GM23338 (cell line): Measurements from ENCODE around the gene OR2AT4. TPM values are rescaled to one million over a fixed set of nuclear protein-coding genes. Genes with fewer than 3 reads are reported as not detected.

Experiments
- ATAC-seq: fragments of 200-7000 bp; cut with Tn5 transposase; 3 replicates; pipeline ENCODE4 v1.9.1; 2020
- DNase-seq: peaks from one replicate; pipeline ENCODE4 v3.0.0-alpha.2; 2015; ENCODE audit warnings: low spot score
- H2AFZ ChIP-seq: fragments of 200-600 bp; sonication (generic); 2 replicates; pipeline ENCODE4 v1.8.0; 2016; ENCODE audit warnings: antibody characterized with exemption, mild to moderate bottlenecking, moderate library complexity
- H3F3A ChIP-seq: fragments of 200-600 bp; sonication (generic); replicated peaks from 2 replicates; pipeline ENCODE4 v1.8.0; 2017; ENCODE audit warnings: antibody characterized with exemption, mixed run types, low read depth
- H3K27ac ChIP-seq: fragments of 200-600 bp; sonication (generic); 2 replicates; pipeline ENCODE4 v1.6.1; 2016; ENCODE audit warnings: low read depth
- H3K27me3 ChIP-seq: fragments of 200-600 bp; sonication (generic); 2 replicates; pipeline ENCODE4 v1.8.0; 2016; ENCODE audit warnings: mild to moderate bottlenecking, mixed run types, moderate library complexity; ENCODE audit not compliant: insufficient read depth
- H3K36me3 ChIP-seq: fragments of 200-600 bp; sonication (generic); 2 replicates; pipeline ENCODE4 v1.8.0; 2016; ENCODE audit warnings: mild to moderate bottlenecking; ENCODE audit not compliant: insufficient read depth
- H3K4me1 ChIP-seq: fragments of 200-600 bp; sonication (generic); 2 replicates; pipeline ENCODE4 v1.8.0; 2016; ENCODE audit warnings: mild to moderate bottlenecking, moderate library complexity; ENCODE audit not compliant: insufficient read depth
- H3K4me2 ChIP-seq: fragments of 200-600 bp; sonication (generic); 2 replicates; pipeline ENCODE4 v1.7.1; 2017; ENCODE audit warnings: mixed run types
- H3K4me3 ChIP-seq: fragments of 200-600 bp; sonication (generic); 2 replicates; pipeline ENCODE4 v1.6.1; 2016; ENCODE audit warnings: mixed run types
- H3K79me2 ChIP-seq: fragments of 200-600 bp; sonication (generic); replicated peaks from 2 replicates; pipeline ENCODE4 v1.8.0; 2017; ENCODE audit warnings: mild to moderate bottlenecking; ENCODE audit not compliant: insufficient read depth
- H3K9me2 ChIP-seq: fragments of 200-600 bp; sonication (generic); 2 replicates; pipeline ENCODE4 v1.8.0; 2017; ENCODE audit not compliant: insufficient read depth
- H4K20me1 ChIP-seq: fragments of 200-600 bp; sonication (generic); replicated peaks from 2 replicates; pipeline ENCODE4 v1.8.0; 2017; ENCODE audit warnings: mild to moderate bottlenecking; ENCODE audit not compliant: insufficient read depth
- H3K27ac Mint-ChIP-seq: 2 replicates; pipeline ENCODE4 v1.8.0; 2020; ENCODE audit warnings: inconsistent platforms, mild to moderate bottlenecking, moderate library complexity, mixed read lengths
- H3K27me3 Mint-ChIP-seq: 3 replicates; pipeline ENCODE4 v1.8.0; 2022; ENCODE audit warnings: low read depth, mild to moderate bottlenecking, moderate library complexity, mixed read lengths, inconsistent platforms; ENCODE audit not compliant: insufficient read depth, poor library complexity
- H3K36me3 Mint-ChIP-seq: 3 replicates; pipeline ENCODE4 v1.8.0; 2021; ENCODE audit warnings: low read depth, mild to moderate bottlenecking, inconsistent platforms, moderate library complexity, mixed read lengths
- H3K4me1 Mint-ChIP-seq: 3 replicates; pipeline ENCODE4 v1.8.0; 2020; ENCODE audit warnings: mild to moderate bottlenecking, inconsistent platforms, mixed read lengths
- H3K4me3 Mint-ChIP-seq: 3 replicates; pipeline ENCODE4 v1.8.0; 2021; ENCODE audit warnings: moderate library complexity, mild to moderate bottlenecking, inconsistent platforms, mixed read lengths
- H3K9me3 Mint-ChIP-seq: 3 replicates; pipeline ENCODE4 v1.8.0; 2020; ENCODE audit warnings: moderate library complexity, mild to moderate bottlenecking, inconsistent platforms, mixed read lengths
- ETS1 ChIP-seq: IDR thresholded peaks from 2 replicates; pipeline ENCODE4 v1.6.1; 2016; ENCODE audit warnings: antibody characterized with exemption
- EZH2 ChIP-seq: fragments of 200-600 bp; sonication (generic); IDR thresholded peaks from one replicate; pipeline ENCODE4 v1.8.0; 2017; ENCODE audit warnings: antibody characterized with exemption, mild to moderate bottlenecking, low read depth; ENCODE audit not compliant: unreplicated experiment
- JUNB ChIP-seq: IDR thresholded peaks from one replicate; pipeline ENCODE4 v1.6.1; 2016; ENCODE audit warnings: antibody characterized with exemption; ENCODE audit not compliant: unreplicated experiment
- NANOG ChIP-seq: IDR thresholded peaks from 2 replicates; pipeline ENCODE4 v1.6.1; 2016; ENCODE audit warnings: antibody characterized with exemption, borderline replicate concordance
- ZNF462 ChIP-seq: fragments of 250-450 bp; sonication (Bioruptor Pico); IDR thresholded peaks from 2 replicates; pipeline ENCODE4 v1.5.0; 2020; ENCODE audit warnings: mild to moderate bottlenecking, moderate library complexity
- polyA plus RNA-seq: library from polyadenylated mRNA; unstranded; fragments of >200 nt; fragmentation: Nextera tagmentation; extraction: Ambion mirVana; gene quantifications from 2 replicates; pipeline ENCODE4 v1.2.1, GENCODE V29; 2016
- total RNA-seq: library from RNA; depleted of rRNA; stranded (reverse); fragments of >200 nt; shearing (Covaris generic); gene quantifications from 2 replicates; pipeline ENCODE4 v1.2.3, GENCODE V29; 2014

The OR2AT4 gene
- total and polyA plus RNA-seq, 2 experiments from 2014 or later: not detected

- no peak overlapping the region for H3K4me3 ChIP-seq
- no peaks in the 10 kb centered on the region for H3K4me1 ChIP-seq
- no peak overlapping the region for H3K27ac ChIP-seq
- no peaks in the 10 kb centered on the region for H3K79me2 ChIP-seq
- no peak for ATAC-seq
- H4K20me1 ChIP-seq: no peaks in the 10 kb centered on the region
- no peak overlapping the region for H3K4me3 Mint-ChIP-seq
- H3K27ac Mint-ChIP-seq: no peak overlapping the region
- no peaks in the 10 kb centered on the region for H3K4me1 Mint-ChIP-seq
- H3K27me3 Mint-ChIP-seq: no peaks in the 10 kb centered on the region
- no peak overlapping the region for H3K4me2 ChIP-seq
- no peak for TF ChIP-seq NANOG
- no peak for TF ChIP-seq EZH2
- TF ChIP-seq ZNF462 (CRISPR knock-in tag): no peak
- no peak for TF ChIP-seq ETS1
- no peak for TF ChIP-seq JUNB
- H3K36me3 ChIP-seq: no peaks in the 10 kb centered on the region
- no peaks in the 10 kb centered on the region for H3K36me3 Mint-ChIP-seq
- no peaks in the 10 kb centered on the region for H3F3A ChIP-seq
- H2AFZ ChIP-seq: no peak overlapping the region
- no peak for DNase-seq
- H3K9me3 Mint-ChIP-seq: no peaks in the 10 kb centered on the region
- no peaks in the 10 kb centered on the region for H3K9me2 ChIP-seq
- H3K27me3 ChIP-seq: no peaks in the 10 kb centered on the region
Observed at GRCh38 chr11:75083217-75083605, 13.5 kb downstream of the OR2AT4 start.
